Hepatocyte (in vitro differentiated cells): ENCODE data around the gene TMEM165. TPM values are rescaled to one million over a fixed set of nuclear protein-coding genes. Genes with fewer than 3 reads are reported as not detected.
A peak's percentile ranks its signal among the peaks of the same experiment; 100 is the strongest.

ENCODE experiments used
- DNase-seq: peaks from one replicate; pipeline ENCODE4 v3.0.0-alpha.2; 2016; ENCODE audit warnings: low spot score
- H2AFZ ChIP-seq: fragments of 200-600 bp; sonication (generic); 2 replicates; pipeline ENCODE4 v1.6.0; 2016; ENCODE audit warnings: antibody characterized with exemption, mild to moderate bottlenecking
- H3K27ac ChIP-seq: fragments of 200-600 bp; sonication (generic); 2 replicates; pipeline ENCODE4 v1.5.1; 2016; ENCODE audit warnings: mild to moderate bottlenecking
- H3K27me3 ChIP-seq: fragments of 200-600 bp; sonication (generic); 2 replicates; pipeline ENCODE4 v1.6.1; 2016
- H3K36me3 ChIP-seq: fragments of 200-600 bp; sonication (generic); replicated peaks from 2 replicates; pipeline ENCODE4 v1.5.1; 2016; ENCODE audit warnings: low read depth; ENCODE audit not compliant: insufficient read depth
- H3K4me1 ChIP-seq: fragments of 200-600 bp; sonication (generic); 2 replicates; pipeline ENCODE4 v1.5.1; 2016; ENCODE audit warnings: mild to moderate bottlenecking, moderate library complexity; ENCODE audit not compliant: insufficient read depth
- H3K4me2 ChIP-seq: fragments of 200-600 bp; sonication (generic); 2 replicates; pipeline ENCODE4 v1.6.0; 2016
- H3K4me3 ChIP-seq: fragments of 200-600 bp; sonication (generic); 2 replicates; pipeline ENCODE4 v1.5.1; 2016; ENCODE audit warnings: mild to moderate bottlenecking
- H3K79me2 ChIP-seq: fragments of 200-600 bp; sonication (generic); 2 replicates; pipeline ENCODE4 v1.6.0; 2017; ENCODE audit warnings: mild to moderate bottlenecking
- H3K9me2 ChIP-seq: fragments of 200-600 bp; sonication (generic); replicated peaks from 2 replicates; pipeline ENCODE4 v1.6.0; 2017; ENCODE audit warnings: mild to moderate bottlenecking; ENCODE audit not compliant: insufficient read depth
- H3K9me3 ChIP-seq: fragments of 200-600 bp; sonication (generic); 2 replicates; pipeline ENCODE4 v1.5.1; 2016; ENCODE audit warnings: low read depth, mild to moderate bottlenecking
- H4K20me1 ChIP-seq: fragments of 200-600 bp; sonication (generic); 2 replicates; pipeline ENCODE4 v1.6.0; 2016; ENCODE audit warnings: mild to moderate bottlenecking; ENCODE audit not compliant: insufficient read depth, poor library complexity, severe bottlenecking
- CTCF ChIP-seq: fragments of 200-600 bp; sonication (generic); IDR thresholded peaks from 2 replicates; pipeline ENCODE4 v1.5.1; 2016; ENCODE audit warnings: antibody characterized with exemption, mild to moderate bottlenecking; ENCODE audit not compliant: poor library complexity
- EZH2 ChIP-seq: fragments of 200-600 bp; sonication (generic); IDR thresholded peaks from 2 replicates; pipeline ENCODE4 v1.6.1; 2016; ENCODE audit warnings: antibody characterized with exemption, mild to moderate bottlenecking, borderline replicate concordance
- EZH2phosphoT487 ChIP-seq: fragments of 200-600 bp; sonication (generic); IDR thresholded peaks from one replicate; pipeline ENCODE4 v1.6.1; 2018; ENCODE audit warnings: antibody characterized with exemption, mild to moderate bottlenecking, low read depth, moderate library complexity; ENCODE audit not compliant: unreplicated experiment, severe bottlenecking
- WGBS: methylation state at CpG from one replicate; pipeline ENCODE4 v1.1.6; 2016; ENCODE audit warnings: low lambda C conversion rate; ENCODE audit errors: missing lambda C conversion rate; 5-methylcytosine and 5-hydroxymethylcytosine counted together
- polyA plus RNA-seq: library from polyadenylated mRNA; unstranded; fragments of >200 nt; fragmentation: Nextera tagmentation; extraction: Ambion mirVana; gene quantifications from 2 replicates; pipeline ENCODE4 v1.2.1, GENCODE V29; 2016
- total RNA-seq: library from RNA; depleted of rRNA; stranded (reverse); fragments of >200 nt; gene quantifications from 2 replicates; pipeline ENCODE4 v1.2.3, GENCODE V29; 2014

Gene TMEM165
- total and polyA plus RNA-seq, 2 experiments from 2014 or later = 152 to 160 TPM

DNA sequence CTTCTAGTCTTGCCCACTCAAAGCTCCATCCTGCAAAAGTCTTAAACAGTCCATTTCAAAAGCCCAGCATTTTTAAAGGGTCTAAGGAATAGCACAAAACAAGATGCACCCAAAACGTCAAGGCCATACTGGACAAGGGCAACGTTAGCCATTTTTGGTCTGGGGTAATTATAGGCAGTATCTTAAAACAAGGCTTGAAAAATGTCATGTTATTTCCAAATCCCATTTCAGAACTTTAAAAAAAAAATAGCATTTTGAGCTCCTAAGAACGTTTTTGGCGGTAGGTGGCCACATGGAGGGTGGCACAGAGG is 584 bp upstream of the TMEM165 start:
- Histone ChIP-seq H3K4me1 (peaks cover 4% of the 10 kb centered on the region), H4K20me1 (peaks cover 28% of the 10 kb centered on the region), H3K36me3 (no peaks in the 10 kb centered on the region), H3K27ac (peak overlapping the region; percentile 100), H3K9me3 (no peaks in the 10 kb centered on the region), H3K4me3 (peak overlapping the region; percentile 71), H3K9me2 (no peaks in the 10 kb centered on the region), H2AFZ (peak overlapping the region; percentile 91), H3K79me2 (peaks cover 40% of the 10 kb centered on the region), H3K4me2 (peak overlapping the region; percentile 76), H3K27me3 (no peaks in the 10 kb centered on the region)
- TF ChIP-seq EZH2 (no peak), EZH2phosphoT487 (no peak), CTCF (peak; percentile 3)
- WGBS = 4% methylated on average over 4 of the region's 4 CpGs
- DNase-seq = no peak

- Histone ChIP-seq H3K79me2 (peaks cover 52% of the 10 kb centered on the region), H3K27me3 (no peaks in the 10 kb centered on the region), H4K20me1 (peaks cover 41% of the 10 kb centered on the region), H3K9me2 (no peaks in the 10 kb centered on the region), H2AFZ (no peak overlapping the region), H3K4me1 (peaks cover 4% of the 10 kb centered on the region), H3K27ac (peak overlapping the region; percentile 100), H3K36me3 (no peaks in the 10 kb centered on the region), H3K4me2 (peak overlapping the region; percentile 87), H3K9me3 (no peaks in the 10 kb centered on the region), H3K4me3 (peak overlapping the region; percentile 58)
- DNase-seq = peak; percentile 76
- TF ChIP-seq CTCF = no peak
- TF ChIP-seq EZH2 = no peak
- no peak for TF ChIP-seq EZH2phosphoT487
- 4% methylated on average over 32 of the region's 41 CpGs for WGBS
These were observed 760 bp downstream of the TMEM165 start for GRCh38 chr4:55396308-55397125.

DNA sequence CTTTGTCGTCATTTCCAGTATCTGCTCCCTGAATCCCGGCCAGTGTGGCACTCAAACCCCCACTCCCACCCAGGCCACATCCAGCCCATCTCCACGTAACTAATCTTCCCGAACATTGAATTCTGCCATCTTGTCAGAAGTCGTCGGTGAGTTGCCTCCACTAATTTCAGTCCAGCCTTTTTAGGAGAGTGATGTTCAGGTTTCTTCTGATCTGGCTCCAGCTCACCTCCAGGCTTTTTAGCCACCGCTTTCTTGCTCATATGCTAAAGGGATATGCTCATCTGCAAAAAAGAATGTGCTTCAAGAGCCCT is 1.3 kb downstream of the TMEM165 start:
- H3K36me3 ChIP-seq = no peaks in the 10 kb centered on the region
- H3K9me3 ChIP-seq = no peaks in the 10 kb centered on the region
- H2AFZ ChIP-seq = no peak overlapping the region
- H3K27ac ChIP-seq = peak overlapping the region; percentile 100
- peaks cover 42% of the 10 kb centered on the region for H4K20me1 ChIP-seq
- DNase-seq = peak; percentile 18
- 3% methylated on average over 7 of the region's 7 CpGs for WGBS
- peaks cover 4% of the 10 kb centered on the region for H3K4me1 ChIP-seq
- H3K27me3 ChIP-seq = no peaks in the 10 kb centered on the region
- H3K9me2 ChIP-seq = no peaks in the 10 kb centered on the region
- peak overlapping the region; percentile 58 for H3K4me3 ChIP-seq
- no peak for TF ChIP-seq EZH2phosphoT487
- no peak for TF ChIP-seq EZH2
- no peak for TF ChIP-seq CTCF
- H3K4me2 ChIP-seq = peak overlapping the region; percentile 87
- peaks cover 58% of the 10 kb centered on the region for H3K79me2 ChIP-seq
